CD14-positive monocyte (primary cell): ENCODE results near the gene RELN. TPM values are rescaled to one million over a fixed set of nuclear protein-coding genes. Genes with fewer than 3 reads are reported as not detected.

Experiments
- DNase-seq, 3 donors: peaks; one replicate each; pipeline ENCODE4 v3.0.0-alpha.2; 2011 to 2022
- H2AFZ ChIP-seq: 2 replicates; pipeline ENCODE4 v1.6.0; 2012; ENCODE audit warnings: mild to moderate bottlenecking, low read depth, low read length, inconsistent platforms; ENCODE audit not compliant: insufficient read depth, poor library complexity, severe bottlenecking
- H3K27ac ChIP-seq, 2 donors: 1 replicate in 1 of 2; 2 replicates in 1 of 2; pipeline ENCODE4 v1.5.1; 2012 to 2013; ENCODE audit warnings: low read length in 2 of 2, control low read depth in 1 of 2, inconsistent platforms in 1 of 2, low read depth in 1 of 2, mild to moderate bottlenecking in 1 of 2
- H3K27me3 ChIP-seq, 2 donors: one replicate each; pipeline versions ENCODE4 v1.6.0 to v1.6.1; 2011 to 2013; ENCODE audit warnings: low read length in 2 of 2; ENCODE audit not compliant: control insufficient read depth in 2 of 2, insufficient read depth in 2 of 2
- H3K36me3 ChIP-seq, 2 donors: replicated peaks in 1 of 2; 1 replicate in 1 of 2; 2 replicates in 1 of 2; pipeline versions ENCODE4 v1.5.1 to v1.6.1; 2012 to 2013; ENCODE audit warnings: low read length in 2 of 2, control low read depth in 1 of 2, inconsistent platforms in 1 of 2, mild to moderate bottlenecking in 1 of 2; ENCODE audit not compliant: insufficient read depth in 2 of 2, control insufficient read depth in 1 of 2
- H3K4me1 ChIP-seq, 2 donors: 1 replicate in 1 of 2; 2 replicates in 1 of 2; pipeline versions ENCODE4 v1.5.1 to v1.6.1; 2012 to 2013; ENCODE audit warnings: low read length in 2 of 2, control low read depth in 1 of 2, inconsistent platforms in 1 of 2, mild to moderate bottlenecking in 1 of 2, moderate library complexity in 1 of 2; ENCODE audit not compliant: insufficient read depth in 2 of 2, control insufficient read depth in 1 of 2
- H3K4me2 ChIP-seq: replicated peaks from 2 replicates; pipeline ENCODE3; 2012; ENCODE audit warnings: low read length, moderate library complexity, mild to moderate bottlenecking; ENCODE audit not compliant: poor library complexity, severe bottlenecking; ENCODE audit errors: extremely low read depth
- H3K4me3 ChIP-seq, 3 experiments: fragments of 200-600 bp in 1 of 3; sonication (generic) in 1 of 3; replicated peaks in 1 of 3; 1 replicate in 2 of 3; 2 replicates in 1 of 3; pipeline ENCODE4 v1.5.1; 2011 to 2013; ENCODE audit warnings: low read length in 3 of 3, mild to moderate bottlenecking in 3 of 3, control low read depth in 2 of 3, low read depth in 2 of 3, inconsistent platforms in 1 of 3, moderate library complexity in 1 of 3
- H3K79me2 ChIP-seq: 2 replicates; pipeline ENCODE4 v1.6.0; 2012; ENCODE audit warnings: mild to moderate bottlenecking, control low read depth, inconsistent platforms, low read length, moderate library complexity; ENCODE audit not compliant: insufficient read depth
- H3K9ac ChIP-seq: 2 replicates; pipeline ENCODE4 v1.6.0; 2017; ENCODE audit warnings: low read length, mild to moderate bottlenecking; ENCODE audit not compliant: insufficient read depth, poor library complexity, severe bottlenecking
- H3K9me3 ChIP-seq, 2 donors: replicated peaks in 1 of 2; 1 replicate in 1 of 2; 2 replicates in 1 of 2; pipeline versions ENCODE4 v1.5.1 to v1.6.1; 2012 to 2013; ENCODE audit warnings: low read length in 2 of 2, control low read depth in 1 of 2; ENCODE audit not compliant: control insufficient read depth in 1 of 2, insufficient read depth in 1 of 2
- H4K20me1 ChIP-seq: 2 replicates; pipeline ENCODE4 v1.6.0; 2012; ENCODE audit warnings: mild to moderate bottlenecking, low read length, control low read depth, moderate library complexity; ENCODE audit not compliant: insufficient read depth
- H3K27ac Mint-ChIP-seq, 7 donors: one replicate each; pipeline ENCODE4 v1.8.0; 2020; ENCODE audit warnings: mild to moderate bottlenecking in 7 of 7, mixed read lengths in 7 of 7, moderate library complexity in 6 of 7, inconsistent platforms in 2 of 7
- H3K27me3 Mint-ChIP-seq, 3 donors: one replicate each; pipeline ENCODE4 v1.8.0; 2021 to 2022; ENCODE audit warnings: low read depth in 3 of 3, mild to moderate bottlenecking in 3 of 3, mixed read lengths in 3 of 3, moderate library complexity in 3 of 3, inconsistent platforms in 1 of 3
- H3K36me3 Mint-ChIP-seq, 2 donors: one replicate each; pipeline ENCODE4 v1.8.0; 2020; ENCODE audit warnings: mixed read lengths in 2 of 2, inconsistent platforms in 1 of 2, mild to moderate bottlenecking in 1 of 2
- H3K4me1 Mint-ChIP-seq: one replicate; pipeline ENCODE4 v1.8.0; 2020; ENCODE audit warnings: mild to moderate bottlenecking, mixed read lengths
- H3K4me3 Mint-ChIP-seq, 2 donors: one replicate each; pipeline ENCODE4 v1.8.0; 2020; ENCODE audit warnings: mild to moderate bottlenecking in 2 of 2, mixed read lengths in 2 of 2, moderate library complexity in 1 of 2
- H3K9me3 Mint-ChIP-seq, 7 donors: one replicate each; pipeline ENCODE4 v1.8.0; 2020 to 2022; ENCODE audit warnings: mixed read lengths in 7 of 7, mild to moderate bottlenecking in 6 of 7, moderate library complexity in 6 of 7, inconsistent platforms in 2 of 7
- CTCF ChIP-seq: fragments of 200-600 bp; IDR thresholded peaks from one replicate; pipeline ENCODE4 v1.8.0; 2022; ENCODE audit warnings: antibody characterized with exemption, mild to moderate bottlenecking
- WGBS: methylation state at CpG from one replicate; pipeline ENCODE4 v1.1.5; 2013; ENCODE audit warnings: missing lambda C conversion rate; ENCODE audit not compliant: insufficient coverage; 5-methylcytosine and 5-hydroxymethylcytosine counted together
- intact Hi-C, 2 donors: fragments of 100-400 bp; cut with micrococcal nuclease; formaldehyde crosslinking; loops; one replicate each; pipeline versions ENCODE4 v1.15.0 to v1.15.1; 2023
- polyA plus RNA-seq, 3 donors: library from polyadenylated mRNA; depleted of rRNA in 1 of 3; unstranded in 2 of 3; stranded (reverse) in 1 of 3; fragments of 300-500 nt in 2 of 3; fragments of >200 nt in 1 of 3; fragmentation: Illumina TruSeq in 2 of 3; gene quantifications; 1 replicate in 2 of 3; 2 replicates in 1 of 3; pipeline ENCODE4 v1.2.3, GENCODE V29; 2012 to 2021

RELN gene
- polyA plus RNA-seq, 3 donors, result not detected

GRCh38 chr7:103955985-103956384 is 33.5 kb downstream of the RELN start:
- H3K9me3 ChIP-seq, result no peaks in the 10 kb centered on the region
- no CpG with 5 or more reads among the region's 2 CpGs for WGBS
- H3K27me3 ChIP-seq, result no peaks in the 10 kb centered on the region
- DNase-seq, result no peak
- Mint-ChIP-seq H3K36me3 (no peaks in the 10 kb centered on the region), H3K4me1 (no peaks in the 10 kb centered on the region), H3K27me3 (peaks cover 0 to 5% (median 1%) of the 10 kb centered on the region in 3 donors), H3K27ac (no peak overlapping the region), H3K9me3 (peaks cover 0 to 4% (median 0%) of the 10 kb centered on the region in 7 donors), H3K4me3 (no peak overlapping the region)
- intact Hi-C loops, result no loop called here
- H3K36me3 ChIP-seq, result no peaks in the 10 kb centered on the region
- no peaks in the 10 kb centered on the region for H3K79me2 ChIP-seq
- H3K4me3 ChIP-seq, result no peak overlapping the region
- H3K4me2 ChIP-seq, result no peak overlapping the region
- TF ChIP-seq CTCF, result no peak
- no peak overlapping the region for H3K9ac ChIP-seq
- no peak overlapping the region for H2AFZ ChIP-seq
- H4K20me1 ChIP-seq, result no peaks in the 10 kb centered on the region
- no peak overlapping the region for H3K27ac ChIP-seq
- H3K4me1 ChIP-seq, result no peaks in the 10 kb centered on the region

GRCh38 chr7:103952408-103952807 is 37.0 kb downstream of the RELN start:
- H3K36me3 ChIP-seq, result no peaks in the 10 kb centered on the region
- H3K27ac Mint-ChIP-seq, result no peak overlapping the region
- H3K36me3 Mint-ChIP-seq, result no peaks in the 10 kb centered on the region
- no peak overlapping the region for H3K9ac ChIP-seq
- DNase-seq, result no peak
- H4K20me1 ChIP-seq, result no peaks in the 10 kb centered on the region
- H3K27me3 ChIP-seq, result no peaks in the 10 kb centered on the region
- WGBS, result no CpG with 5 or more reads among the region's 1 CpG
- no peak overlapping the region for H3K4me3 Mint-ChIP-seq
- peaks cover 1 to 2% (median 2%) of the 10 kb centered on the region in 3 donors for H3K27me3 Mint-ChIP-seq
- no peak overlapping the region for H3K4me3 ChIP-seq
- peaks cover 0 to 7% (median 0%) of the 10 kb centered on the region in 7 donors for H3K9me3 Mint-ChIP-seq
- H3K79me2 ChIP-seq, result no peaks in the 10 kb centered on the region
- no peaks in the 10 kb centered on the region for H3K9me3 ChIP-seq
- H3K4me1 Mint-ChIP-seq, result no peaks in the 10 kb centered on the region
- no peak overlapping the region for H3K4me2 ChIP-seq
- no peak overlapping the region for H2AFZ ChIP-seq
- no peak for TF ChIP-seq CTCF
- intact Hi-C loops, result no loop called here
- H3K4me1 ChIP-seq, result no peaks in the 10 kb centered on the region
- H3K27ac ChIP-seq, result no peak overlapping the region
